ENCODE data around the gene NRXN2.
A peak's percentile ranks its signal among the peaks of the same experiment; 100 is the strongest.
"Not testable (repeated sequence)": the region's sequence is repeated elsewhere in the genome, so short reads cannot be mapped to it uniquely, and the experiment has no call there.

Gene NRXN2

GRCh38 chr11:64719406-64719805 is 3.6 kb downstream of the NRXN2 start:
- no peak for DNase-seq

- no peak for DNase-seq
Observed at GRCh38 chr11:64718780-64719124, 4.2 kb downstream of the NRXN2 start.

GRCh38 chr11:64718084-64718779 is 4.8 kb downstream of the NRXN2 start:
- no peak for DNase-seq

GRCh38 chr11:64717268-64717578 is 5.8 kb downstream of the NRXN2 start:
- DNase-seq: no peak

GRCh38 chr11:64716473-64717267 is 6.3 kb downstream of the NRXN2 start:
- DNase-seq: no peak

GRCh38 chr11:64715756-64716472 is 7.1 kb downstream of the NRXN2 start:
- no peak for DNase-seq

DNA sequence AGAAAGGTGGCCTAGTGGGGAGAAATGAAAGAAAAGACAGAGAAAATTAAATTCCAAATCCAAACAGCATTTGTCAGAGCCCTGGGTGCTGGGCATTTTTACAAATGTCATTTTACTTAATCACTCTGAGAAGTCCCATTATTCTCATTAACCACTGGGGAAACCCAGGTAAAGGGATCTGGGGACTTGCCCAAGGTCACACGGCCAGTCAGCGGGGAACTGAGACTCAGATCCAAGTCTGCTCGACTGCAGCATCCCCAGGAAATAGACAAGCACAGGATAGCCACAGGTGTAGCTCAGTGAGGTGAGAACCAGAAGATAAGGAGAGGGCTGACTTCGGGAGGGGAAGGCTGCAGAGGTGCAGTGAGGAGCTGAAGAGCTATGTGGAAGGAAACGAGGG is 7.9 kb downstream of the NRXN2 start:
- no peak for DNase-seq

GRCh38 chr11:64714666-64715065 is 8.3 kb downstream of the NRXN2 start:
- DNase-seq: no peak

DNA sequence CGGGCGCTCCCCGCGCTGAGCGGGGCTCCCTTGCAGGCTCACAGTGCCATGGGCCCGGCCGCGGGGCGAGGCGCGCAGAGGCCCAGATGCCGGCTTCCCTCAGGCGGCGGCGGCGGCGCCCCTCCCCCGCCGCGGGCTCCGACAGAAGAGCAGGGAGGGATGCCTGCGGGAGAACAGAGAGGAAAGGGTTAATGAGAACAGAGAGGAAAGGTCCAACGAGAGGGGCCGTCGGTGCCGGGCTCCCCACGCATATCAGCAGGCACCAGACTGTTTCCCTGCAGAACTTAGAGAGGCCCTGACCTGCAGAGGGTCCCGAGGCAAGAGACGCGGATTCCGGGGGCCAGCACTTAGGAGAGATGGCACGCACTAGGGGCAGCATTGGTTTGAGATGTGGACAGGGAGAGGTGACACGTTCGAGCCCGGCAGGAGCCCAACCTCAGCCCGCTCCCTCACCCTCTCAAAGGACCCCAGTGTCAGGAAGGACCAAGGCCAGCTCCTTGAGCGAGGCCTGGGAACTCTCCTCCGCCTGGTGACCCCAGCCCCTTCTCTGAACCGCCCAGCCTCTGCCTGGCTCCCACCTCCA is 9.1 kb downstream of the NRXN2 start:
- DNase-seq: no peak

GRCh38 chr11:64713016-64713707 is 9.8 kb downstream of the NRXN2 start:
- DNase-seq: no peak

DNA sequence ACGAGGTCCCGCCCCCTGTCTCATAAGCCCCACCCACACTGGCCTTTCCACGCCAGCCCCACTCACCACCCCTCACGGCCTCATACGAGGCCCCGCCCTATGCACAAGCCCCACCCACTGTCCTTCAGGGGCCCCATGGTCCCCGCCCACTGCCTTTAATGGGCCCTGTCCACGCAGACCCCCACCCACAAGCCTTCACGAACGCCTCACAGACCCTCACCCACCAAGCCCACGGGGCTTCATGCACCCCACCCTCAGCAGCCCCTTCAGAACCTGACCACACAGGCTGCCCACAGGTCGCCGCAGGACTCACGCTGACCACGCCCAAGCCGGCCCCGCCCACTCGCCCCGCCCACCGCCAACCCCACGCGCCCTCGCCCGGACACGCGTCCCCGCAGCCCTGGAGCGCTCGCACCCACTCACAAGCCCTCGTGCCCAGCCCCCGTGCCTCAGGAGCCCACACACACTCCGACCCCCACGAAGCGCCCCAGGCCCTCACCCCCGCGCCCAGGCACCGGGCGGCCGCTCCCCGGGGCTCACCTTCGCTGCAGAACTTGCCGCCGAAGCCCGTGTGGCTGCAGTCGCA is 10.5 kb downstream of the NRXN2 start:
- DNase-seq: peak in 1 of 2 donors; percentile 26

DNA sequence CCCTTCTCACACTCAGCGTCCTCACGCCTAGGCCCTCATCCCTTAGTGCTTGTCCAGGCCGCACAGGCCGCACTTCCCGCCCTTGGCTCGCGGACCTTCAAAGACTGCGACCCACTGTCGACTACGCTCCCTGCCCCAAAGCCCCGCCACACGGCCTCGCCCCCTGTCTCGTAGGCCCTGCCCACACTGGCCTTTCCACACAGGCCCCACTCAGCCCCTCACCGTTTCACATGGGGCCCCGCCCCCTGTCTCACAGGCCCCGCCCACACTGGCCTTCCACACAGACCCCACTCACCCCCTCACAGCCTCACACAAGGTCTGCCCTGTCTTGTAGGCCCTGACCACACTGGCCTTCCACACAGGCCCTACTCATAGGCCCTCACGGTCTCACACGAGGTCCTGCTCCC is 11.0 kb downstream of the NRXN2 start:
- no peak for DNase-seq

DNA sequence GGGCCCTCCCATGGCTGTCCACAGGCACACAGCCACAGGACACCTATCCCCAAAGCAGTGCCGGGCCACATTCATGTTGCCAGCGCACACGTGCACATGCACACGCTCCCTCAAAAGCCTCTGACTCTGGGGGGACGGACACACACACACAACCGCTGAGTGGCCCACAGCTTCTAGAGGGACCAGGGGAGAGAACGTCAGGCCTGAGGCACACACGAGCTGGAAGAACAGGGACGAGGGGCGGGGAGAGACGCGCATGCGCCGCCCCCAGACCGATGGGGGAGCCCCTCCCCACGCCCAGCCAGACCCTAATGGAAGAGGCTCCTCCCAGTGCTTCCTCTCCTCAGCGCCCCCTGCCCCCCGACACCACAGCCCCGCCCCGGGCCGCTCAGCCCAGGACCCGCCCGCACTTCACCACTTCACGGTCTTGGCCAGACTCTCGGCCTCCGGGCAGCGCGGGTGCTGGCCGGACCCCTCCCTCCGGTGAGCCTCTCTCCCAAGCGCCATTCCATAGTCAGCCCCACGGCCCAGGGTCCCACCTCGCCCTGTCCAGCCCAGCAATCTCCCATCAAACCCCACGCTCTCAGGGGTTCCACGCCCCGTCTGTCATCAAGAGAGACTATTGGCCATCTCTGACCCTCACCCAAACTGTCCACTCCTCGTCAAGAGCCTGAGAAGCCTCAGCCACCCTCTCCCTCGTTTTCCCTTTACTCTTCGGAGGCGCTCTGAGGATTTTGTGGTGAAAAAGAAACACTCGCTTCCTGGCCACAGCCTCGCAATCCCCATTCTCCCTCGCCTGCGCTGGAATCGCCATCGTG is 11.7 kb downstream of the NRXN2 start:
- DNase-seq: no peak

- DNase-seq: no peak
Observed at GRCh38 chr11:64710418-64711137, 12.4 kb downstream of the NRXN2 start.

DNA sequence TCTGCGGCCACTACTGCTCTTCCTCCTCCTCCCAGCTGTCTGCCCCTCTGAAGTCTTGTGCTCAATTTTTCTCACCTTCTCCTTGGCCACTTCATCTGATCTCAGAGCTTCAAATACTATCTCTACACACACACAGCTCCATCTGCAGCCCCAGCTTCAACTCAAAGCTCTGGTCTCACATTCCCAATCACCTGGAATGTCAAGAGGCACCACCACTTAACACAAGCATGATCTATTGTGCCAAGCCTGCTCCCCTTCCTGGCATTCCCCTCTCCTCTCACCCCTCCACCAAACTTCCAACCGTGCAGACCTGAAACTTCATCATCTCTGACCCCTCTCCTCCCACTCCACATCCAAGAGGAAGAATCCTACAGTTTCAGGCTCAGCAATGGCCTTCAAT is 17.5 kb downstream of the NRXN2 start:
- DNase-seq: no peak

- DNase-seq: no peak
Observed at GRCh38 chr11:64703048-64703447, 19.9 kb downstream of the NRXN2 start.

- DNase-seq: not testable (repeated sequence)
Observed at GRCh38 chr11:64701956-64702355, 21.0 kb downstream of the NRXN2 start.

DNA sequence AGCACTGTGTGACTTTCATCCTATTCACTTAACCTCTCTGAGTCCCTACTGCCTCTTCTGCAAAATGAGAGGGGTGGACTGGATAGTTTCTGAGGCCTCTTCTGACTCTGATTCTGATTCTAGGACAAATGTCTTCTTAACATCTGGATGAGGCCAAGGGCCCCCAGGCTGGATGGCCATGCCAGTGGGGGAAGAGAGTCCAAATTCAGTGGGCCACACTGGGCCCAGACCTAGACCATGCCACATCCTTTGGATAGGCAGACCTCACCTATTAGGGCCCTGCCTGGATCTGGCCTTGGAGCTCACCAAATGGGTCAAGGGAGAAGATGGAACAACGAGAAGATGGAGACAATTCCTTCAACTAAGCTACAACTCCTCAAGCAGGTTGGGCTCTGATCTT is 24.6 kb downstream of the NRXN2 start:
- DNase-seq: no peak

DNA sequence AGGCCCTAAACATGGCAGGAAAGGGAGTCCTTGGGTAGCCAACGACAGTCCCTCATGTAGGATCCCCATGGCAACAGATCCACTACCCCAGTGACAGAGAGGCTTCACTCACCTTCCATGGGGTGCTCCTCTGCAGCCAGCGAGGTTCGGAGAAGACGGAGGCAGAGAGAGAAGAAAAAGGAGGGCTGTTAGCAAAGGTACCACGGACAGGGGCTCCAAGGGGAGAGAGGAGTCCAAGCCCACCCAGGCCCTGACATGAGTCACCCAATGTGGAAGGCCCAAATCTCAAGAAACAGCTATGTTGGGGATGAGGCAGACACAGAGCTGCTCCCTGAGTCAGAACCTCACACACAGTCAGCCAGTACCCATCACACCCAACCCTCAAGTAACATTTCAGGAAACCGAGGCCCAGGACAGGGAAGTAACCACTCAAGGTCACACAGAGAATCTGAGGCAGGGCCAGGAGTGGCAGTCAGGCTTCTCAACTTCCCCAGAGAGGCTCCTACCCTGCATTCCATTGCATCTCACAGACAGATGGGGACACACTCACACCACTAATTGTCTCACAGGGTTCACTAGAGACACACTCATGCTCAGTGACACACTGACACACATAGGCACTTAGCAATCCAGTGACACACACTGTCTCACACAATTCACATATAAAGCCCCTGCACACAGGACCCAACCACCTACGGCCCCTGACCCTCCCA is 25.2 kb downstream of the NRXN2 start:
- DNase-seq: no peak

DNA sequence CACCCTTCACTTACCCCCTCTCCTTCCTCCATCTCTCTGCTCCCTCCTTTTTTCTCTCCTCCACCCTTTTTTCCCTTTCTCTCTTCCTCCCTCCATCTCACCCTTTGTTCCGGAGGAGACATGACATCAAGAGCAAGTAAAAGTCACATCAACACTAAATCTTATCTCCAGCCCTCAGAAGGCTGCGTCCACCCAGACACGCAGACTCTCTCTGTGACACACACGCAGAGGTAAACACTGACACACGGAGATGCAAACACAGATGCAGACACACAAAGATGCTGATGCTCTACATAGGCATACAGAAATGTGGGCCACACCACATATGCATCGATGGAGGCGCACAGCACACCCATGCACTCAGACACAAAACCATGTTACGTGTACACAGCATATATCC is 27.0 kb downstream of the NRXN2 start:
- DNase-seq: no peak

Data from CD4-positive, alpha-beta T cell treated with Interleukin-4 for 1 hour (primary cell).